Coronary artery (tissue), 2 donors: ENCODE results near the gene NCK1.
"Not testable (repeated sequence)": the region's sequence is repeated elsewhere in the genome, so short reads cannot be mapped to it uniquely, and the experiment has no call there.

Experiments used
- DNase-seq: peaks from one replicate; pipeline ENCODE4 v3.0.0-alpha.2; 2017; ENCODE audit warnings: low spot score
- H3K27ac ChIP-seq, 2 donors: fragments of 200-600 bp; sonication (generic); one replicate each; pipeline ENCODE4 v1.5.1; 2016 to 2019
- H3K4me3 ChIP-seq: fragments of 200-600 bp; sonication (generic); 2 replicates; pipeline ENCODE4 v1.5.1; 2016; ENCODE audit warnings: mild to moderate bottlenecking, moderate library complexity
- CTCF ChIP-seq: fragments of 200-600 bp; sonication (generic); IDR thresholded peaks from one replicate; pipeline ENCODE4 v1.5.1; 2019; ENCODE audit warnings: antibody characterized with exemption

NCK1 gene

GRCh38 chr3:136962927-136963326, 100.9 kb downstream of the NCK1 start:
- Histone ChIP-seq H3K27ac (no peak overlapping the region), H3K4me3 (no peak overlapping the region)
- no peak for DNase-seq
- no peak for TF ChIP-seq CTCF

- not testable (repeated sequence) for H3K27ac ChIP-seq, H3K4me3 ChIP-seq, DNase-seq
These were observed 107.5 kb downstream of the NCK1 start for GRCh38 chr3:136969539-136969938.

DNA sequence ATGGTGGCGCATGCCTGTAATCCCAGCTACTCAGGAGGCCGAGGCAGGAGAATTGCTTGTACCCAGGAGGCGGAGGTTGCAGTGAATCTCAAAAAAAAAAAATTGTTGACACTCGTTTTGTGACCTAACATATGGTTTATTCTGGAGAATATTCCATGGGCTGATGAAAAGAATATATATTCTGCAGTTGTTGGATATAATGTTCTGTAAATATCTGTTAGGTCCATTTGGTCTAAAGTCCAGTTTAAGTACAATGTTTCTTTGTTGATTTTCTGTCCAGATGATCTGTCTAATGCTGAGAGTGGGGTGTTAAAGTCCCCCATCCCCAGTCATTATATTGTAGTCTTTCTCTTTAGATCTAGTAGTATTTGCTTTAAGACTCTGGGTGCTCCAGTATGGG, 111.3 kb downstream of the NCK1 start:
- no peak for DNase-seq
- TF ChIP-seq CTCF, result no peak

DNA sequence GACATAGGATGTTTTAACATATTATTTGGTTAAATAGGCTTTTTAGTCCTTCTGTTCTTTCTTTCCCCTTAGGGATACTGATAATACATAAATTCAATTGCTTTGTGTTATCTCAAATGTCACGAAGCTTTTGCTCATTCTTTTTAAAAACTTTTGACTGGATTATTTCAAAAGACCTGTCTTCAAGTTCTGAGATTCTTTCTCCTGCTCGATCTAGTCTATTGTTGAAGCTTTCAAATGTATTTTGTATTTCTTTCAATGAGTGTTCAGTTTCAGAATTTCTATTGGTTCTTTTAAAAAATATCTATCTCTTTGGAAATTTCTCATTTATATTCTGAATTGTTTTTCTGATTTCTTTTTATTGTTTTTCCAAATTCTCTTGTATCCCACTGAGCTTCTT, 112.7 kb downstream of the NCK1 start:
- no peak for TF ChIP-seq CTCF
- Histone ChIP-seq H3K4me3 (no peak overlapping the region), H3K27ac (no peak overlapping the region)
- no peak for DNase-seq

More for the DNA sequence above, 111.3 kb downstream of the NCK1 start:
- Histone ChIP-seq H3K27ac (no peak overlapping the region), H3K4me3 (no peak overlapping the region)

- no peak for TF ChIP-seq CTCF
- Histone ChIP-seq H3K27ac (no peak overlapping the region), H3K4me3 (no peak overlapping the region)
- no peak for DNase-seq
These were observed 117.2 kb downstream of the NCK1 start for GRCh38 chr3:136979204-136979603.

- DNase-seq, result no peak
- TF ChIP-seq CTCF, result no peak
- H3K27ac ChIP-seq, result no peak overlapping the region
- no peak overlapping the region for H3K4me3 ChIP-seq
These were observed 117.7 kb downstream of the NCK1 start for GRCh38 chr3:136979684-136980083.

GRCh38 chr3:136982033-136982432, 120.0 kb downstream of the NCK1 start:
- TF ChIP-seq CTCF, result no peak
- H3K27ac ChIP-seq, result no peak overlapping the region
- DNase-seq, result no peak
- H3K4me3 ChIP-seq, result no peak overlapping the region
